GM21447 (cell line): ENCODE data around the gene CITED1.

Experiments used
- ATAC-seq: cut with Tn5 transposase; IDR thresholded peaks from one replicate; pipeline ENCODE4 v1.9.1; 2021; ENCODE audit not compliant: unreplicated experiment

Gene CITED1

GRCh38 chrX:72271812-72272211 lies 33.9 kb downstream of the CITED1 start:
- no peak for ATAC-seq

- no peak for ATAC-seq
Measured at GRCh38 chrX:72271091-72271788, 34.5 kb downstream of the CITED1 start.

GRCh38 chrX:72270316-72270866 lies 35.3 kb downstream of the CITED1 start:
- no peak for ATAC-seq

DNA sequence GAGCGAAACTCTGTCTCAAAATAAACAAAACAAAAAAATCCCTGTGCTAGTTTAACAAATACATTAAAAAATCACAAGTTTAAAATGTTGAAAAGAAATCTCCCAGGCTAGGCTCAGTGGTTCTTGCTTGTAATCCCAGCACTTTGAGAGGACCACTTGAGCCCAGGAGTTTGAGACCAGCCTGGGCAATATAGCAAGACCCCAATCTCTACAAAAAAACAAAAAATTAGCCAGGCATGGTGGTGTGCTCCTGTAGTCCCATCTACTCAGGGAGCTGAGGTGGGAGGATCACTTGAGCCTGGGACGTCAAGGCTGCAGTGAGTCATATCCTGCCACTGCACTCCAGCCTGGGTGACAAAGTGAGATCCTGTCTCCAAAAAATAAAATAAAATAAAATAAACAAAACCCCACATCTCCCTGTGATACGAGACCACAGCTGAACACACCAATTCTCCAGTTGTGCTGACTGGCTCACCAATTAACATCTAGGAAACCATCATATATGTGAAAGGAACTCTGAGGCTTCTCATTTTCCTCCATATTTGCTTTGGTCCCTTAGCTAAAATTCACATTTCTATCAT lies 36.0 kb downstream of the CITED1 start:
- ATAC-seq, result no peak

DNA sequence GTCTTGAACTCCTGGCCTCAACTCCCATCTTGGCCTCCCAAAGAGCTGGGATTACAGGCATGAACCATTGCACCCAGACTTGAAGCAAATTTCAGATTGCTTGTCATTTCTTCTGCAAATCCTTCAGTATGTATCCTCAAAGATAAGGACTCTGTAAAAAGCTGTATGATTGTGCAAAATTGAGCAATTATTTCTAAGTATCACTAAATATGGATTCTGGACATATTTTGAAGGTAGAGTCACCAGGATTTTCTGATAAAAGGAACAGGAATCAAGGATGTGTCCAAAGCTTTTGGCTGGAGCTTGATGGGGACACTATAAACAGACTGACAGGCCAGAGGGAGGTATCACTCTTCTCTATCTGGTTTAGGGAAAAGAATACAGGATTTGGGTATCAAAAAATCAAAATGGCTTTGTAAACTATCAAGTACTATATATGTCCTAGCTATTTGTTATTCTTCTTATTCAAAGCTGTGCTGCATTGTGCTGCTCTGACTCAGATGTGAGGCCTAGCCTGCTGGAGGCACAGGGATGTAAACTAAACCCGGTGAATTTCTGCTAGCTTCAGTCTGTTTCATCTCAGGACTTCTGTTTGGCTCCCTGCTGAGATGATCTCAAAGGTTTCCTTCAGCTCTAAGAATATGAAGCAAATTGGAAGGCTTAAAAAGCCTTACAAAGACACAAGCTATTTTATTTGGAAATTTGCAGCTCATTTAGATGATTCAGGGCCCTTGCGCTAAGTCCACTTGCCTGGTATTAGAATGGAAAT lies 36.9 kb downstream of the CITED1 start:
- no peak for ATAC-seq

- ATAC-seq, result no peak
Measured at GRCh38 chrX:72265263-72265662, 40.5 kb downstream of the CITED1 start.

DNA sequence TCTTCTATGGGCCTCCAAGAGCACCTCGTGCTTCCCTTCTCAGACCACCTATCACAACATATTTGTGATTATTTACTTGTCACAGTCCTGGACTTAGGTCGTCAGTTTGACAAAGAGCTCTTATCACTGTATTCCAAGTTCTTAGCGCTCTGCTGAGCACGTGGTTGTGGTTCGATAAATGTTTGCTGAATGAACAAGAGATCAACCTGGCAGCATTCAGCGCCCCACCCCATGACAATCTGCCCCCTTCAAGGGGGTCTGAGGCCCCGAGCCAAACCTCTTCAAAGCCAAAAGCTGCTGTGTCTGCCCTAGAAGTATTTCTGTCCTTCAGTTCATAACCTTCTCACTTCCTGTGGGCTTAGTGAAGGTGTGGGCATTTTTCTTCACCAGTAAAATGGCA lies 43.6 kb downstream of the CITED1 start:
- no peak for ATAC-seq

DNA sequence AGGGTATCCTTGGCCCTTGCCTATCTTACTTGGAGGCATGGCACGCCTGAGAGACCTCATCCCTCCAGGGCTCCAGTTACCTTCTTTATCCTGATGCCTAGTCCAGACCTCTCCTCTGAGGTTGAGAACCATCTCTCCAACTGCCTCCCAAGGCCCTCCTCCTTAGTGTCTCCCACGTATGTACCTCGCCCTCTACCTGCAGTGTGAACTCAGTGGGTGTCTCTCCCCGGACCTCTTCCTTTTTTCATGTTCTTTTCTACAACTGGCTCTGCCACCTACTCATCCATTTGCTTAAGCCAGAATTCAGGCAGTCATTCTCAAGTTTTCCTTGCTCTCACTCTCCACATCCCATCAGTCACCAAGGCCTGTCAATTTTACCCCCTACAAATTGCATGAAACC lies 45.3 kb downstream of the CITED1 start:
- no peak for ATAC-seq

DNA sequence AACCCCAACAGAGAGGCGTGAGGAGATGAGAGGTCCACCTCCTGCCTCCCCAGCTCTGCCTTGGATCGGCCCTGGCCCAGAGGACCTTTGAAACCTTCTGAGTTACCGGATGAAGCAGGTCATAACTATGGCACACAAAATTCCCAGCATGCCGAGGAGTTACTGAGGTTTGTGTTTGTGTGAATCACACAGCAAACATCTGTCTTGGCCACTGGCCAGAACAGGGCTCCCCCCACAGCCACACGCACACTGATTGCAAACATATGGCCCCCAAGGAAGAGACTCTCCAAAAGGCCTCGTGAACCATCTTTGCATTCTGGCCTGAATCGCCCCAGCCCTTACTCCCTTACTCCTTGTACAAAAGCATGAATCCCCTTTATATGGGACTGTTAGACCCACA lies 47.5 kb downstream of the CITED1 start:
- no peak for ATAC-seq

- ATAC-seq, result no peak
Measured at GRCh38 chrX:72255864-72256263, 49.9 kb downstream of the CITED1 start.

- no peak for ATAC-seq
Measured at GRCh38 chrX:72255445-72255844, 50.3 kb downstream of the CITED1 start.

DNA sequence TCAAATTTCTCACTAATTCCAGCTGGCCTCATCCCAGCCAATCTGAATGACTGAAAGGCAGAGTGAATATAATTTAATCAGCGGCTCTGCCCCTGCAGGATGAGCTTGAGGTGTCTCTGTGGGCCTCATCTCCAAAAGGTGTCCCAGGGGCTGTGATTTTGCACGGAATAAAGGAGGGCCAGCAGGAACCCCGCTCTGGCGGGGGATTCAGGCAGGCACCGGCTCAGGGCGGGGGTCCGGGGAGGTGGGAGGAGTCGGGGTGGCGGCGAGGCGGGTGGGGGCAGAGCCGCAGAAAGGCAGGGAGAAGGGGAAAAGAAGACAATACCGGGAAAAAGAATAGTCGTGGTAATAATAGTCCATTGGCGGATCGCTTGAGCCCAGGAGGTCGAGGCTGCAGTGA lies 50.9 kb downstream of the CITED1 start:
- no peak for ATAC-seq

DNA sequence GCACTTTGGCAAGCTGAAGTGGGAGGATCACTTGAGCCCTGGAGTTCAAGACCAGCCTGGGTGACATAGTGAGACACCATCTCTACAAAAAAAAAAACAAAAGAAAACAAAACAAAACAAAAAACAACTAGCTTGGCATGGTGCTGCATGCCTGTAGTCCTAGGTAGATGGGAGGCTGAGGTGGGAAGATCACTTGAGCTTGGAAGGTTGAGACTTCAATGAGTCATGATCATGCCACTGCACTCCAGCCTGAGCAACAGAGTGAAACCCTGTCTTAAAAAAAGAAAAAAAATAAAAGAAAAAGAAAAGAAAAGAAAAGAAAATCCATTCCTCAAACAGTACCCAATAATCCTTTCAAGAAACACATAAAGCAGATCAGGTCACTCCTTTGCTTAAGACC lies 52.0 kb downstream of the CITED1 start:
- no peak for ATAC-seq
